ENCODE data around the gene MCRS1. TPM values are rescaled to one million over a fixed set of nuclear protein-coding genes. Genes with fewer than 3 reads are reported as not detected.
"Not testable (repeated sequence)": the region's sequence is repeated elsewhere in the genome, so short reads cannot be mapped to it uniquely, and the experiment has no call there.

Gene MCRS1, protein sequence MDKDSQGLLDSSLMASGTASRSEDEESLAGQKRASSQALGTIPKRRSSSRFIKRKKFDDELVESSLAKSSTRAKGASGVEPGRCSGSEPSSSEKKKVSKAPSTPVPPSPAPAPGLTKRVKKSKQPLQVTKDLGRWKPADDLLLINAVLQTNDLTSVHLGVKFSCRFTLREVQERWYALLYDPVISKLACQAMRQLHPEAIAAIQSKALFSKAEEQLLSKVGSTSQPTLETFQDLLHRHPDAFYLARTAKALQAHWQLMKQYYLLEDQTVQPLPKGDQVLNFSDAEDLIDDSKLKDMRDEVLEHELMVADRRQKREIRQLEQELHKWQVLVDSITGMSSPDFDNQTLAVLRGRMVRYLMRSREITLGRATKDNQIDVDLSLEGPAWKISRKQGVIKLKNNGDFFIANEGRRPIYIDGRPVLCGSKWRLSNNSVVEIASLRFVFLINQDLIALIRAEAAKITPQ
- 10 to 100 TPM; 48.2 to 58.2 TPM for total RNA-seq

GRCh38 chr12:49567611-49568441 is at the start of gene MCRS1:
TSS of gene MCRS1 (minus strand) at chr12:49568142. CDS start at chr12:49566731, 1,411 bp downstream.
- peak; percentile 93 for DNase-seq
- peak; percentile 88 for ATAC-seq
- ChIA-PET POLR2A (interaction anchor here (0.6 to 1.2 kb wide), 2 partner anchors 19 to 133 kb away, joined by 3 to 5 read pairs; no protein-coding TSS in a partner anchor), CTCF (interaction anchor here (0.6 to 1.7 kb wide), 8 partner anchors 13 to 378 kb away, joined by 3 to 8 read pairs (median 4); partner anchors contain the start of gene PRPF40B)
- Mint-ChIP-seq H3K4me3 (peak within 1 kb of the TSS; percentile 90), H3K4me1 (peaks cover 37% of the 10 kb centered on the region), H3K9me3 (ENCODE audit: low read depth) (no peaks in the 10 kb centered on the region), H3K36me3 (ENCODE audit: low read depth) (peaks cover 10% of the 10 kb centered on the region), H3K27me3 (no peaks in the 10 kb centered on the region), H3K27ac (peak within 1 kb of the TSS; percentile 95)
- intact Hi-C loops (cut with DNase I, micrococcal nuclease), result loop anchor here (1.0 to 10.0 kb wide), 16 partner anchors 55 to 599 kb away; partner anchors contain the start of genes PRPF40B (in 2 of the 2), SPATS2 (in 2 of the 2), BCDIN3D (in 1 of the 2) and CERS5 (in 1 of the 2)

- Mint-ChIP-seq H3K4me3 (no peak overlapping the region), H3K27ac (no peak overlapping the region), H3K36me3 (ENCODE audit: low read depth) (no peaks in the 10 kb centered on the region), H3K4me1 (peaks cover 8% of the 10 kb centered on the region), H3K27me3 (peaks cover 18% of the 10 kb centered on the region), H3K9me3 (ENCODE audit: low read depth) (no peaks in the 10 kb centered on the region)
- ATAC-seq (no peak), DNase-seq (no peak)
- CTCF ChIA-PET, result no interaction called here
- intact Hi-C loops (cut with DNase I, micrococcal nuclease), result no loop called here
- POLR2A ChIA-PET, result no interaction called here
Measured at GRCh38 chr12:49616533-49617219, 48.7 kb upstream of the MCRS1 start.

- no peaks in the 10 kb centered on the region for H3K36me3 Mint-ChIP-seq (ENCODE audit: low read depth)
- CTCF ChIA-PET, result interaction anchor here (0.9 to 1.6 kb wide), 3 partner anchors 28 to 162 kb away, joined by 3 to 4 read pairs (median 3); no protein-coding TSS in a partner anchor
- intact Hi-C loops (cut with DNase I, micrococcal nuclease), result no loop called here
- DNase-seq, result no peak
- ATAC-seq, result no peak
- no peaks in the 10 kb centered on the region for H3K9me3 Mint-ChIP-seq (ENCODE audit: low read depth)
- peaks cover 15% of the 10 kb centered on the region for H3K27me3 Mint-ChIP-seq
- POLR2A ChIA-PET, result no interaction called here
- no peaks in the 10 kb centered on the region for H3K4me1 Mint-ChIP-seq
- H3K27ac Mint-ChIP-seq, result no peak overlapping the region
- no peak overlapping the region for H3K4me3 Mint-ChIP-seq
Measured at GRCh38 chr12:49615725-49616124, 47.8 kb upstream of the MCRS1 start.

DNA sequence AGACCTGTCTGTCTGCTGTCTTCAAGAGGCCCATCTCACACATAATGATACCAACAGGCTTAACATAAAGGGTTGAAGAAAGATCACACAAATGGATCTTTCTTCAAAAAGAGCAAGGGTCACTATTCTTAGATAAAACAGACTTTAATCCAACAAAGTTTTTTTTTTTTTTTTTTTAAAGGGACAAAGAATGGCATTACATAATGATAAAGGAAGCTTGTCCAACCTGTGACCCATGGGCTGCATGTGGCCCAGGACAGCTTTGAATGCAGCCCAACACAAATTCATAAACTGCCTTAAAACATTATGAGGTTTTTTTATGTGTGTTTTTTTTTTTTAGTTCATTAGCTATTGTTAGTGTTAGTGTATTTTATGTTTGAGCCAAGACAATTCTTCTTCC is 44.3 kb upstream of the MCRS1 start:
- DNase-seq (no peak), ATAC-seq (no peak)
- no peak overlapping the region for H3K27ac Mint-ChIP-seq
- POLR2A ChIA-PET, result no interaction called here
- H3K4me1 Mint-ChIP-seq, result no peaks in the 10 kb centered on the region
- intact Hi-C loops (cut with DNase I, micrococcal nuclease), result no loop called here
- CTCF ChIA-PET, result interaction anchor here (0.7 to 1.3 kb wide), 3 partner anchors 10 to 129 kb away, joined by 3 to 4 read pairs (median 3); partner anchors contain the start of gene TMBIM6
- peaks cover 5% of the 10 kb centered on the region for H3K9me3 Mint-ChIP-seq (ENCODE audit: low read depth)
- peaks cover 3% of the 10 kb centered on the region for H3K27me3 Mint-ChIP-seq
- H3K4me3 Mint-ChIP-seq, result no peak overlapping the region
- no peaks in the 10 kb centered on the region for H3K36me3 Mint-ChIP-seq (ENCODE audit: low read depth)

GRCh38 chr12:49610785-49611184 is 42.8 kb upstream of the MCRS1 start:
- DNase-seq; H3K4me3 Mint-ChIP-seq; POLR2A ChIA-PET; H3K4me1 Mint-ChIP-seq; H3K27me3 Mint-ChIP-seq; ATAC-seq; H3K9me3 Mint-ChIP-seq (ENCODE audit: low read depth); H3K36me3 Mint-ChIP-seq (ENCODE audit: low read depth); intact Hi-C loops (cut with DNase I, micrococcal nuclease); H3K27ac Mint-ChIP-seq: not testable (repeated sequence)
- CTCF ChIA-PET, result interaction anchor here (0.6 to 1.1 kb wide), 2 partner anchors 10 to 445 kb away, joined by 3 to 4 read pairs; no protein-coding TSS in a partner anchor

DNA sequence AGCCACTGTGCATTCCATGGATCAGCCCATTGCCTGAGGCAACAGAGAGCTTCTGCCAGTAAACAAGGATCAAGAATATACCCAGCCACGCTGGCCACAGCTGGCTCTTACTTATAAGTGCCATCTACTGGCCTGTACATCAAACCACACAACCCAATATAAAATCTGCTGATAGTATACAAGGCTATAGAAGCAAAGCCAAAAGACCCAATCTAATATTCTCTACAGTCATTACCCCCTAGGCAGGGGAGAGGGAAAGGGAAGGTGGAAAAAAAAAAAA is 41.9 kb upstream of the MCRS1 start:
- POLR2A ChIA-PET, result no interaction called here
- DNase-seq (no peak), ATAC-seq (no peak)
- no peaks in the 10 kb centered on the region for H3K4me1 Mint-ChIP-seq
- peaks cover 3% of the 10 kb centered on the region for H3K27me3 Mint-ChIP-seq
- H3K36me3 Mint-ChIP-seq (ENCODE audit: low read depth), result no peaks in the 10 kb centered on the region
- H3K4me3 Mint-ChIP-seq, result no peak overlapping the region
- CTCF ChIA-PET, result no interaction called here
- no peak overlapping the region for H3K27ac Mint-ChIP-seq
- intact Hi-C loops (cut with DNase I, micrococcal nuclease), result no loop called here
- H3K9me3 Mint-ChIP-seq (ENCODE audit: low read depth), result peaks cover 5% of the 10 kb centered on the region

DNA sequence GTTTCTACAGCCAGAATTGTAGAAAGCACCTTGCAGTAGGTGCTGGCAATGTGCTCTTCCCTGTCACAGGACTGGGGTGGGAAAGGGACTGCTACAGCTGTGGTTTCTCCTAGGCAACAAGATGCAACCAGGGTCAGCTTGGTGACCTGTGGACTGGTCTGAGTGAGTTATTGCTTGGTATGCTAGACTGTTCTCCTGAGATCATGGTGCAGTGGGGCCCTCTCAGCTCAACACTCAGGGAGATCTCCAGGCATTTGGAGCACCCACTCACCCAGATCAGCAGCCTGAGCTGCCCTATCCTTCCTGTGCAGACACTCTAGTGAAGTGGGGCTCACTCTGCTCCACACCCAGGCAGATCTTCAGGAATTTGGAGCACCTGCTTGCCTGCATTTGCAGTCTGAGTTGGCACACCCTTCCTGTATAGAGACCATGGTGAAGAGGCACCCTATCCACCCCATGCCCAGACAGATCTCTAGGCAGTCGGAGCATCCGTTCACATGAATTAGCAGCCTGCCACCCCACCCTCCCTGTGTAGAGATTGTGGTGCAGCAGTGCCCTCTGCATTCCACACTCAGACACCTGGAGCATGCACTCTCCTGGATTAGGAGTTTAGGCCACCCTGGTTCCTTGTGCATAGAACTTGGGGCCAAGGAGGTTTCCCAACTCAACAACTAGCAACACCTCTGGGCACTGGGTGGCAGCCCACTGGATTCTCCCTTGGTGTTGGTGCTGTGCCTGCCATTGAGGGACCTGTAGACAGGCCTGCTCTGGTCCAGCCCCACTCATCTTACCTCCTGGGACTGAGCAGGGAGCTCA is 41.3 kb upstream of the MCRS1 start:
- Mint-ChIP-seq H3K4me3 (no peak overlapping the region), H3K27me3 (peaks cover 3% of the 10 kb centered on the region), H3K9me3 (ENCODE audit: low read depth) (peaks cover 5% of the 10 kb centered on the region), H3K36me3 (ENCODE audit: low read depth) (no peaks in the 10 kb centered on the region), H3K4me1 (no peaks in the 10 kb centered on the region), H3K27ac (no peak overlapping the region)
- CTCF ChIA-PET, result no interaction called here
- ATAC-seq, result no peak
- intact Hi-C loops (cut with DNase I, micrococcal nuclease), result no loop called here
- no peak for DNase-seq
- POLR2A ChIA-PET, result no interaction called here

DNA sequence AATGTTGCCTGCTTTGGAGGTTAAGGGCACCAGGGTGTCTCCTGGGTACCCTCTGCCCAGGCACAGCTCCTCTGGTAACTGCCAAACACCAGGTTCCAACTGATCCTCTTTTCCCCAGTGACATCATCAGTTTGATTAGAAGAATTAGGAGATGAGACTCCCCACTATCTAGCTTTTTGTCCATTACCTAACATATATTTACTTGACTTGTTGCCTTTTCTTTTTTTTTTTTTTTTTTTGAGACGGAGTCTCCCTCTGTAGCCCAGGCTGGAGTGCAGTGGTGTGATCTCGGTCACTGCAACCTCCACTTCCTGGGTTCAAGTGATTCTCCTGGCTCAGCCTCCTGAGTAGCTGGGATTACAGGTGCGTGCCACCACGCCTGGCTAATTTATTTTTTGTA is 37.6 kb upstream of the MCRS1 start, which contains the start of gene FAM186B:
Gene FAM186B (minus strand): TSS at position 101 of the 400 bp plus-strand sequence. CDS start 162 bp downstream, outside the sequence.
- CTCF ChIA-PET, result interaction anchor here (0.9 to 2.4 kb wide), 3 partner anchors 20 to 32 kb away, joined by 3 to 7 read pairs (median 3); no protein-coding TSS in a partner anchor
- ATAC-seq; H3K36me3 Mint-ChIP-seq (ENCODE audit: low read depth); H3K4me3 Mint-ChIP-seq; intact Hi-C loops (cut with DNase I, micrococcal nuclease); H3K9me3 Mint-ChIP-seq (ENCODE audit: low read depth); H3K27ac Mint-ChIP-seq; DNase-seq; H3K4me1 Mint-ChIP-seq; POLR2A ChIA-PET; H3K27me3 Mint-ChIP-seq: not testable (repeated sequence)

GRCh38 chr12:49604856-49605255 is 36.9 kb upstream of the MCRS1 start:
- intact Hi-C loops (cut with DNase I, micrococcal nuclease), result no loop called here
- Mint-ChIP-seq H3K27me3 (no peaks in the 10 kb centered on the region), H3K27ac (no peak overlapping the region), H3K4me1 (no peaks in the 10 kb centered on the region), H3K36me3 (ENCODE audit: low read depth) (no peaks in the 10 kb centered on the region), H3K9me3 (ENCODE audit: low read depth) (peaks cover 1% of the 10 kb centered on the region), H3K4me3 (no peak overlapping the region)
- ChIA-PET POLR2A (no interaction called here), CTCF (interaction anchor here (0.7 to 2.4 kb wide), 3 partner anchors 21 to 94 kb away, joined by 3 to 7 read pairs (median 3); no protein-coding TSS in a partner anchor)
- no peak for ATAC-seq
- no peak for DNase-seq

DNA sequence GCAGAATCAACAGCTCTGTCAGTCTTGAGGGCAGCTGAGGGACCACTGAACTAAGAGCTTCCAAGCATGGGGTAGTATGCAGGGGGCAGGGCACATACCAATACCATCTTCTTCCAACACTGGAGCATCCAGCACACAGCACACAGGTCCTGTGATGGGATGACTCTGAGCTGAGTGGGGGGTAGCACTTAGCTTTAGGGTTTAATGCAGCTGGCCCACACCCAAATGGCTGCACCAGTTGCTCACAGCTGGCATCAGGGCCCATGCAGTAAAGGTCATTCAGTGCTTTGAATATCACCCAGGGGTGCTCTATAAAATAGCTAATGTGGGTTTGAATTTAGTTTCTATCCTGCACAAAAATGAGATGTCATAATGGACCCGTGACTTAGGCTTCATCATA is 35.8 kb upstream of the MCRS1 start:
- Mint-ChIP-seq H3K4me3 (no peak overlapping the region), H3K36me3 (ENCODE audit: low read depth) (no peaks in the 10 kb centered on the region), H3K27ac (no peak overlapping the region), H3K9me3 (ENCODE audit: low read depth) (no peaks in the 10 kb centered on the region), H3K27me3 (no peaks in the 10 kb centered on the region), H3K4me1 (no peaks in the 10 kb centered on the region)
- ATAC-seq (no peak), DNase-seq (no peak)
- ChIA-PET POLR2A (no interaction called here), CTCF (interaction anchor here (2.4 kb wide), 1 partner anchor 23 kb away, joined by 7 read pairs; no protein-coding TSS in a partner anchor)
- intact Hi-C loops (cut with DNase I, micrococcal nuclease), result no loop called here

Measured in activated CD4-positive, alpha-beta T cell treated with anti-CD3 and anti-CD28 coated beads for 36 hours (primary cell).